Kidney epithelial cell (primary cell): ENCODE data around the gene PPP2R3A. TPM values are rescaled to one million over a fixed set of nuclear protein-coding genes. Genes with fewer than 3 reads are reported as not detected.

Experiments
- DNase-seq: peaks from one replicate; pipeline ENCODE4 v3.0.0-alpha.2; 2010; ENCODE audit warnings: low read depth
- H3K27me3 ChIP-seq: 2 replicates; pipeline ENCODE4 v1.6.0; 2011; ENCODE audit warnings: low read length; ENCODE audit not compliant: control insufficient read depth, insufficient read depth
- H3K36me3 ChIP-seq: 2 replicates; pipeline ENCODE4 v1.5.1; 2011; ENCODE audit warnings: low read length; ENCODE audit not compliant: control insufficient read depth, insufficient read depth
- H3K4me3 ChIP-seq: 2 replicates; pipeline ENCODE4 v1.5.1; 2011; ENCODE audit warnings: low read depth, mild to moderate bottlenecking, control low read depth, low read length
- total RNA-seq: library from RNA; depleted of rRNA; stranded (reverse); fragments of >200 nt; gene quantifications from 2 replicates; pipeline ENCODE4 v1.2.3, GENCODE V29; 2015
- TF ChIP-seq, protein P1 (sequence below): IDR thresholded peaks from 2 replicates; pipeline ENCODE4 v1.5.1; 2011; ENCODE audit warnings: mild to moderate bottlenecking, moderate library complexity, low read length, control low read depth, inconsistent platforms; ENCODE audit not compliant: insufficient read depth, poor library complexity, severe bottlenecking

Gene PPP2R3A
- total RNA-seq, 1 donor from 2014 or later = 14.3 TPM

DNA sequence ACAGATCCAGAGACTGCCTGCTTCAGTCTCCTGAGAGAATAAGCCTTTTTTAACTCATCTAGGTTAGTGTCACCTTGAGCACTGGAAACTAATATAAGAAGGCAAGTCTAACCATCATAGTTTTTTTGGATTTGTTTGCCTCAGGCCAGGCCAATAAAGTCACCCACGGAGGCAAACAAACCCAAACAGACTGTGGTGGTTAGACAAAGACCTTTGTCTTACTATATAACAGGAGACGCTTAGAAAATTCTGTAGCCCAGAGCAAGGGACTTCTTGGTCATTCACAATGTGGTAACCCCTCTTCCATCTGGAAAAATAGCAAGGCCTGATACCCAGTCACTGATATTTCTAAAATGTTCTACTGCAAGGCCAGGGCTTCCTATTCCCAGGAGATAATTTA lies 45.3 kb upstream of the PPP2R3A start:
- Histone ChIP-seq H3K4me3 (no peak overlapping the region), H3K36me3 (no peaks in the 10 kb centered on the region), H3K27me3 (no peaks in the 10 kb centered on the region)
- no peak for DNase-seq
- TF ChIP-seq, protein P1, sequence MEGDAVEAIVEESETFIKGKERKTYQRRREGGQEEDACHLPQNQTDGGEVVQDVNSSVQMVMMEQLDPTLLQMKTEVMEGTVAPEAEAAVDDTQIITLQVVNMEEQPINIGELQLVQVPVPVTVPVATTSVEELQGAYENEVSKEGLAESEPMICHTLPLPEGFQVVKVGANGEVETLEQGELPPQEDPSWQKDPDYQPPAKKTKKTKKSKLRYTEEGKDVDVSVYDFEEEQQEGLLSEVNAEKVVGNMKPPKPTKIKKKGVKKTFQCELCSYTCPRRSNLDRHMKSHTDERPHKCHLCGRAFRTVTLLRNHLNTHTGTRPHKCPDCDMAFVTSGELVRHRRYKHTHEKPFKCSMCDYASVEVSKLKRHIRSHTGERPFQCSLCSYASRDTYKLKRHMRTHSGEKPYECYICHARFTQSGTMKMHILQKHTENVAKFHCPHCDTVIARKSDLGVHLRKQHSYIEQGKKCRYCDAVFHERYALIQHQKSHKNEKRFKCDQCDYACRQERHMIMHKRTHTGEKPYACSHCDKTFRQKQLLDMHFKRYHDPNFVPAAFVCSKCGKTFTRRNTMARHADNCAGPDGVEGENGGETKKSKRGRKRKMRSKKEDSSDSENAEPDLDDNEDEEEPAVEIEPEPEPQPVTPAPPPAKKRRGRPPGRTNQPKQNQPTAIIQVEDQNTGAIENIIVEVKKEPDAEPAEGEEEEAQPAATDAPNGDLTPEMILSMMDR = no peak

DNA sequence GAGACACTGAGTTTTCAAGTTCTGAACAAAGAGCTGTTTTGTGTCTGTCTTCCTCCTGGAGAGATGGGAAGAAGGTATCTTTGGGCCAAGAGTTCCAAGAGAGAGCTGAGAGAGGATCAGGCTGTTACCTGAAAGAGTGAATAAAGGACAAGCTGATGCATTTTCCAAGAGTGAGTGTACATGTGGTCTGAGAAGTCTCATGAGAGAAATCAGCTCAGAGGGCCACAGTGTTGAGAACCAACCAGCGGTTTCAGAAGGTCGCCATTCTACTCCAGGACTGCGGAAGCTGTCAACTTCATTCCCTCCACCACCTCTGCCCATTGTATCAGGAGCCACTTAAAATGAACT lies 42.7 kb upstream of the PPP2R3A start:
- no peak for DNase-seq

DNA sequence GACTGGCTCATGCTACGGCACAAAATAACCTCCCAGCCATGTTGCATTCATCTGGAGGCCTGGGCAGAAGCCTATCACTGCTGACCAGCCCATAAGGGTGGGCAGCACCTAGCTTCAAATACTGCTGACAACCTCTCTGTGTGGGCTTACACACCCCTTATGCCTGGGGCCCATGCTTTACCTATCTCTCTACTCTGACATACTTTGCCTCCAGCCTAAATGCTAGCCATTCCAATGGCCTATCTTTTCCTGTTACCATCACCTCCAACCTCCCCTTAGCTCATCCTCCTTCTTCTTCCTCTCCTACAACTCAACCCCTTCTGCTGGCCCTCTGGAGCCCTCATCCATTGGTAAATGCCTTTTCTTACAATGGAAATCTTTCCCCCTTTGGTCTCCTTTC lies 41.0 kb upstream of the PPP2R3A start:
- Histone ChIP-seq H3K27me3 (no peaks in the 10 kb centered on the region), H3K36me3 (no peaks in the 10 kb centered on the region), H3K4me3 (no peak overlapping the region)
- TF ChIP-seq, protein P1 = no peak
- no peak for DNase-seq

More for the DNA sequence above, 42.7 kb upstream of the PPP2R3A start:
- Histone ChIP-seq H3K36me3 (no peaks in the 10 kb centered on the region), H3K27me3 (no peaks in the 10 kb centered on the region), H3K4me3 (no peak overlapping the region)
- TF ChIP-seq, protein P1 = no peak

DNA sequence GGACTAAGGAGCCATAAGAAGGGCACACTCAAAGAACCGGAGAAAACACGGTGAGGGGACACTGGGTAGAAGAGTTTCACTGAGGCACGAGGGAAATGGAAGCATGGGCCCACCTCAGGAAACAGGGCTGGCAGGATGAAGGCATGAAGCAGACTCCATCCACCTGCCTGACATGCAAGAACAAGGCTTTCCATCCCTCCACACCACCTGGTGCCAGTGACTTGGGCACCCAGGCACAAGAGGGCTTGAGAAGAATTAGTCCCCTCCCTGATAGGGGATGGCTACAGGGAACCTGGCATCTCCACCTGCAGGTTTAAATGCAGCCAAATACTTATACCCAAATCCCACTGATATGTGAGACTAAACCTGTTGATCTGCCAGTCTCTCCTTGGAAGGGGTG lies 38.9 kb upstream of the PPP2R3A start:
- Histone ChIP-seq H3K36me3 (no peaks in the 10 kb centered on the region), H3K4me3 (no peak overlapping the region), H3K27me3 (no peaks in the 10 kb centered on the region)
- no peak for DNase-seq
- TF ChIP-seq, protein P1 = no peak

DNA sequence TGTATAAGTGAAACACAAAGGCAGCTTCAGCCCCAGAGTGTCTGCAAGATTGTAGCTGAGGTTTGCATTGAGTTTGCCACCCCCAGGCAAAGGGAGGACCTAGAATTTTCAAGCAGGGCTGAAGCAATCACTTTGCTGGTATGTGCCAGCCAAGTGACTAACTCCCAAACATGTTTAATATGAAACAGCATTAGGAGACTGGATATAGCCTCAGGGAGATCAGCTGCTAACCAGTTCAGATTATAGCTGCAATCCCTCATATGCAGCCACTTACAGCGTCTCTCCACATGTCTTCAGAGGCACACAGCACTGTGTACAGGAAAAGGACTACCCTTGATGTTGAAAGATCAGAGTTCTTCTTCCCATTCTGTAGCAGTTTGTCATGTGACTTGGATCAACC lies 38.4 kb upstream of the PPP2R3A start:
- DNase-seq = no peak
- no peak overlapping the region for H3K4me3 ChIP-seq
- H3K27me3 ChIP-seq = no peaks in the 10 kb centered on the region
- TF ChIP-seq, protein P1 = no peak
- no peaks in the 10 kb centered on the region for H3K36me3 ChIP-seq

DNA sequence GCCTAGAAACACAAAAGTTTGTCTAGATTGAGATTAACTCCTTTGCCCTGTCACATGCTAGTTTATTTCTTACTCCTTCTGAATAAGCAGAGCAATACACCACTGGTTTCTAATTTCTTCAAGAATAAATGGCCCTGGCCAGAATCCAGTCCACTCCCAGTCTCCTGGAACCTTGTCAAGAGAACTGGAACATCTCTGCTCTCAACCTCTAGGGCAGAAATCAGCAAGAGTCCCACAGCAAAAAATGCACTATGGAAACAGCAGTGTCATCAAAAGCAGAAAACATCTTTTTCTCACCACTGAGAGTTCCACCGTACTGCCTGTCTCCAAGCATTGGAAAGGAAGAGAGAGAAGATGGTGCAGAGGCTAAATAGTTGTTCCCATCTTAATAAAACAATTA lies 35.9 kb upstream of the PPP2R3A start:
- no peak overlapping the region for H3K4me3 ChIP-seq
- no peaks in the 10 kb centered on the region for H3K27me3 ChIP-seq
- TF ChIP-seq, protein P1 = no peak
- DNase-seq = no peak
- H3K36me3 ChIP-seq = no peaks in the 10 kb centered on the region
